ENCODE data around the gene RIT2.

The RIT2 gene

DNA sequence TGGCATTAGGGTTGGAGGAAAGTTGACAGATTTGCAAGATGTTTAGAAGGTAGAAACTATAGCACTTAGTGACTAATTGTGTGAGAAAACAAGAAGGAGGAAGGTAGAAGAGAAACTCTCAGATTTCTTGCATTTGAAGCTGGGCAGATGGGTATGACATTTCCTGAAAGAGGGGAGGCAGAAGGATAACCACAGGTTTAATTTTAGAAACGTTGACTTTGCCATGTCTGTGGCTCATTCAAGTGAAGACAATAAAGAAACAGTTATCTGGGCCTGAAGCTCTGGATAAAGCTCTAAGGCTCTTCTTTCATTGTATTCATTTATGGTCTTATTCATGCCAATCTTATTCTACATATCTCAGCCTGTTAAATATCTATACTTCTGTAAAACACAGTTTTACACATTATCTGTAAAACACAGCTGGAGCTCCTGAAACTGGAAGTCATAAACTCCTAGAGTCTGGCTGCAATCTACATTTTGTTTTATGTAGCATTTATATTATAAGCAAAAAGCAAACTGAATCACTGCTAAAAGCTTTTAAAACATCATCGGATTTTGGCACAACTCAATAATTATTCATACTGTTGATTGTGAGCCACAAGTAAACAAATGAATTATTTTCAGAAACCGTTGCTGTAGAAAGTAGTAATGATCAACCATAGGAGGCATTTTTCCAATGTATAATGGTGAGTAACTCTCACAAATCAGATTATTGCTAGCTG is 138.5 kb downstream of the RIT2 start:
- no peaks in the 10 kb centered on the region for H3K79me2 ChIP-seq (ENCODE audit: low read length)
- peak overlapping the region; percentile 77 for H3K27ac ChIP-seq (ENCODE audit: low read length)
- H3K4me1 ChIP-seq (ENCODE audit: low read length) = peaks cover 56% of the 10 kb centered on the region
- H3K36me3 ChIP-seq (replicated peaks; ENCODE audit: low read depth, low read length) = peaks cover 18% of the 10 kb centered on the region
- H3K27me3 ChIP-seq (ENCODE audit: low read depth, low read length) = no peaks in the 10 kb centered on the region
- H3K4me3 ChIP-seq (ENCODE audit: low read length) = peak overlapping the region; percentile 30
- H3K9me3 ChIP-seq (ENCODE audit: insufficient read depth, low read length) = no peaks in the 10 kb centered on the region
- peak overlapping the region; percentile 40 for H3K9ac ChIP-seq (ENCODE audit: low read length)
- peak overlapping the region; percentile 3; the same call in 1 of the 2 replicates for H2AFZ ChIP-seq (ENCODE audit: low read depth, low read length)
- peak overlapping the region; percentile 74 for H3K4me2 ChIP-seq (ENCODE audit: low read length)
- TF ChIP-seq EZH2phosphoT487 (IDR thresholded peaks at IDR 0.05; ENCODE audit: low read depth) = no peak
- TF ChIP-seq, protein P1, sequence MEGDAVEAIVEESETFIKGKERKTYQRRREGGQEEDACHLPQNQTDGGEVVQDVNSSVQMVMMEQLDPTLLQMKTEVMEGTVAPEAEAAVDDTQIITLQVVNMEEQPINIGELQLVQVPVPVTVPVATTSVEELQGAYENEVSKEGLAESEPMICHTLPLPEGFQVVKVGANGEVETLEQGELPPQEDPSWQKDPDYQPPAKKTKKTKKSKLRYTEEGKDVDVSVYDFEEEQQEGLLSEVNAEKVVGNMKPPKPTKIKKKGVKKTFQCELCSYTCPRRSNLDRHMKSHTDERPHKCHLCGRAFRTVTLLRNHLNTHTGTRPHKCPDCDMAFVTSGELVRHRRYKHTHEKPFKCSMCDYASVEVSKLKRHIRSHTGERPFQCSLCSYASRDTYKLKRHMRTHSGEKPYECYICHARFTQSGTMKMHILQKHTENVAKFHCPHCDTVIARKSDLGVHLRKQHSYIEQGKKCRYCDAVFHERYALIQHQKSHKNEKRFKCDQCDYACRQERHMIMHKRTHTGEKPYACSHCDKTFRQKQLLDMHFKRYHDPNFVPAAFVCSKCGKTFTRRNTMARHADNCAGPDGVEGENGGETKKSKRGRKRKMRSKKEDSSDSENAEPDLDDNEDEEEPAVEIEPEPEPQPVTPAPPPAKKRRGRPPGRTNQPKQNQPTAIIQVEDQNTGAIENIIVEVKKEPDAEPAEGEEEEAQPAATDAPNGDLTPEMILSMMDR (IDR thresholded peaks at IDR 0.05; ENCODE audit: low read depth, low read length) = no peak
- no peaks in the 10 kb centered on the region for H4K20me1 ChIP-seq (ENCODE audit: insufficient read depth, low read length)

GRCh38 chr18:42969366-42969765 is 146.1 kb downstream of the RIT2 start:
- Histone ChIP-seq H3K27me3 (ENCODE audit: low read depth, low read length) (no peaks in the 10 kb centered on the region), H3K27ac (ENCODE audit: low read length) (no peak overlapping the region), H3K79me2 (ENCODE audit: low read length) (no peaks in the 10 kb centered on the region), H3K9me3 (ENCODE audit: insufficient read depth, low read length) (no peaks in the 10 kb centered on the region), H3K9ac (ENCODE audit: low read length) (no peak overlapping the region), H3K4me2 (ENCODE audit: low read length) (no peak overlapping the region), H3K36me3 (replicated peaks; ENCODE audit: low read depth, low read length) (peaks cover 3% of the 10 kb centered on the region), H4K20me1 (ENCODE audit: insufficient read depth, low read length) (no peaks in the 10 kb centered on the region), H2AFZ (ENCODE audit: low read depth, low read length) (no peak overlapping the region), H3K4me3 (ENCODE audit: low read length) (no peak overlapping the region), H3K4me1 (ENCODE audit: low read length) (peaks cover 12% of the 10 kb centered on the region)
- TF ChIP-seq EZH2phosphoT487 (IDR thresholded peaks at IDR 0.05; ENCODE audit: low read depth) = no peak
- TF ChIP-seq, protein P1 (IDR thresholded peaks at IDR 0.05; ENCODE audit: low read depth, low read length) = no peak

- no peak overlapping the region for H3K9ac ChIP-seq (ENCODE audit: low read length)
- no peak overlapping the region for H3K27ac ChIP-seq (ENCODE audit: low read length)
- H3K9me3 ChIP-seq (ENCODE audit: insufficient read depth, low read length) = no peaks in the 10 kb centered on the region
- no peak overlapping the region for H3K4me3 ChIP-seq (ENCODE audit: low read length)
- no peaks in the 10 kb centered on the region for H4K20me1 ChIP-seq (ENCODE audit: insufficient read depth, low read length)
- H2AFZ ChIP-seq (ENCODE audit: low read depth, low read length) = peak overlapping the region; percentile 17; the same call in 1 of the 2 replicates
- H3K4me2 ChIP-seq (ENCODE audit: low read length) = no peak overlapping the region
- no peaks in the 10 kb centered on the region for H3K36me3 ChIP-seq (replicated peaks; ENCODE audit: low read depth, low read length)
- H3K27me3 ChIP-seq (ENCODE audit: low read depth, low read length) = no peaks in the 10 kb centered on the region
- no peaks in the 10 kb centered on the region for H3K79me2 ChIP-seq (ENCODE audit: low read length)
- H3K4me1 ChIP-seq (ENCODE audit: low read length) = no peaks in the 10 kb centered on the region
- TF ChIP-seq, protein P1 (IDR thresholded peaks at IDR 0.05; ENCODE audit: low read depth, low read length) = no peak
- TF ChIP-seq EZH2phosphoT487 (IDR thresholded peaks at IDR 0.05; ENCODE audit: low read depth) = no peak
Measured at GRCh38 chr18:42961298-42961697, 154.2 kb downstream of the RIT2 start.

DNA sequence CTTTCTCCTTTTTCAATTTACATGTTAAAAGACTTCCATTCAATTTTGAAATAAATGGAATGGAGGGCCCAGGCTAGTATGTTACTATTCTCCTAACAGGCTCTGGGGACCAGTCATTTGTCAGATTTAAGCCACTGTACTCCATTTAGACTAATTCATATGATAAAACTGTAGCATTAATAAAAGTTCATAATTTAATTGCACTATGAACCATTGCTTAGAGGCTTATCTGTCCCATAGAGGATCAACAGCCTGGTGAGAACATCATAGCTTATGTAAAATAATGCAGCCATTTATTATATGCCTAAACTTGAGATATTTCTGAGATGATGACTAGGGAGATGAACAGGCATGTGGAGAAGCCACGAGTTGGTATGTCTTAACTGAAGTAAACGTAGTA is 156.0 kb downstream of the RIT2 start:
- H3K4me1 ChIP-seq (ENCODE audit: low read length) = no peaks in the 10 kb centered on the region
- no peaks in the 10 kb centered on the region for H4K20me1 ChIP-seq (ENCODE audit: insufficient read depth, low read length)
- H3K79me2 ChIP-seq (ENCODE audit: low read length) = no peaks in the 10 kb centered on the region
- H3K36me3 ChIP-seq (replicated peaks; ENCODE audit: low read depth, low read length) = no peaks in the 10 kb centered on the region
- H3K9me3 ChIP-seq (ENCODE audit: insufficient read depth, low read length) = no peaks in the 10 kb centered on the region
- no peak overlapping the region for H3K4me2 ChIP-seq (ENCODE audit: low read length)
- H3K27me3 ChIP-seq (ENCODE audit: low read depth, low read length) = no peaks in the 10 kb centered on the region
- no peak overlapping the region for H3K27ac ChIP-seq (ENCODE audit: low read length)
- no peak overlapping the region for H2AFZ ChIP-seq (ENCODE audit: low read depth, low read length)
- H3K9ac ChIP-seq (ENCODE audit: low read length) = no peak overlapping the region
- TF ChIP-seq EZH2phosphoT487 (IDR thresholded peaks at IDR 0.05; ENCODE audit: low read depth) = no peak
- TF ChIP-seq, protein P1 (IDR thresholded peaks at IDR 0.05; ENCODE audit: low read depth, low read length) = no peak
- no peak overlapping the region for H3K4me3 ChIP-seq (ENCODE audit: low read length)

All from OCI-LY3 (cell line).